Hepatic stellate cell (primary cell): Measurements from ENCODE around the gene C19orf25.
"Not testable (repeated sequence)": the region's sequence is repeated elsewhere in the genome, so short reads cannot be mapped to it uniquely, and the experiment has no call there.

Experiments
- DNase-seq: peaks from one replicate; pipeline ENCODE4 v3.0.0; 2011; ENCODE audit warnings: low spot score

Gene C19orf25

GRCh38 chr19:1481893-1482360, 2.9 kb upstream of the C19orf25 start:
- no peak for DNase-seq

- DNase-seq, result no peak
These were observed 2.3 kb upstream of the C19orf25 start for GRCh38 chr19:1481224-1481892.

- not testable (repeated sequence) for DNase-seq
These were observed 2.0 kb downstream of the C19orf25 start for GRCh38 chr19:1477056-1477455.

GRCh38 chr19:1475751-1476437, 3.1 kb downstream of the C19orf25 start:
- DNase-seq, result no peak

GRCh38 chr19:1474765-1475351, 4.2 kb downstream of the C19orf25 start:
- no peak for DNase-seq

GRCh38 chr19:1474011-1474764, 4.8 kb downstream of the C19orf25 start:
- peak; percentile 36 for DNase-seq

GRCh38 chr19:1473085-1473851, 5.7 kb downstream of the C19orf25 start:
- no peak for DNase-seq

GRCh38 chr19:1472231-1473084, 6.6 kb downstream of the C19orf25 start:
- no peak for DNase-seq

- no peak for DNase-seq
These were observed 7.4 kb downstream of the C19orf25 start for GRCh38 chr19:1471515-1472160.

- DNase-seq, result no peak
These were observed 8.0 kb downstream of the C19orf25 start for GRCh38 chr19:1471010-1471514.

- no peak for DNase-seq
These were observed 8.6 kb downstream of the C19orf25 start for GRCh38 chr19:1470305-1471009.

GRCh38 chr19:1470055-1470304, 9.0 kb downstream of the C19orf25 start:
- no peak for DNase-seq

- no peak for DNase-seq
These were observed 9.6 kb downstream of the C19orf25 start for GRCh38 chr19:1469255-1470054.

GRCh38 chr19:1468821-1469254, 10.2 kb downstream of the C19orf25 start:
- DNase-seq, result no peak

- DNase-seq, result no peak
These were observed 10.7 kb downstream of the C19orf25 start for GRCh38 chr19:1468274-1468820.

- no peak for DNase-seq
These were observed 11.3 kb downstream of the C19orf25 start for GRCh38 chr19:1467490-1468273.

- no peak for DNase-seq
These were observed 11.9 kb downstream of the C19orf25 start for GRCh38 chr19:1467215-1467489.
